Right ventricle myocardium inferior (tissue), 1 donor: Measurements from ENCODE around the gene TCTN1. TPM values are rescaled to one million over a fixed set of nuclear protein-coding genes. Genes with fewer than 3 reads are reported as not detected.
"Not testable (repeated sequence)": the region's sequence is repeated elsewhere in the genome, so short reads cannot be mapped to it uniquely, and the experiment has no call there.

Source experiments
- ATAC-seq: fragments of 200-7000 bp; cut with Tn5 transposase; one replicate; pipeline ENCODE4 v1.9.1; 2020; ENCODE audit warnings: mild to moderate bottlenecking, moderate library complexity
- DNase-seq: peaks from one replicate; pipeline ENCODE4 v3.0.0; 2021; ENCODE audit errors: missing footprints
- intact Hi-C: fragments of 100-400 bp; cut with DNase I; formaldehyde crosslinking; loops from one replicate; pipeline ENCODE4 v1.11.0; 2022
- long read RNA-seq: library from polyadenylated mRNA; unstranded; transcript quantifications from one replicate; pipeline ENCODE4 v2.0.0, GENCODE V29; 2021
- total RNA-seq: library from RNA; stranded (reverse); fragmentation: NEBNext Ultra II Directional; extraction: Animal tissue kit (Norgen Biotek cat#: 25700); gene quantifications from one replicate; pipeline ENCODE4 v1.2.1, GENCODE V29; 2021
- donor health status: DM: no; HTN: yes; CAD: no; lungs with severe emphysema.

TCTN1 gene
- 26.9 TPM for total RNA-seq
- long read RNA-seq, partial matches to known transcripts = 2 of 13 reads
- long read RNA-seq, other reads (novel, unspliced or antisense) = 6 of 13 reads

- peak; percentile 99 for ATAC-seq
These were observed at the start of gene TCTN1 for GRCh38 chr12:110613771-110614684. TCTN1 (plus strand) TSS chr12:110614129; CDS start chr12:110614183, 54 bp downstream.

GRCh38 chr12:110564471-110564991 is 49.4 kb upstream of the TCTN1 start:
- DNase-seq (no peak), ATAC-seq (peak; percentile 40)
- intact Hi-C loops = loop anchor here (2.0 kb wide), 1 partner anchor 14 kb away; no protein-coding TSS in a partner anchor

More at GRCh38 chr12:110613771-110614684, at the start of gene TCTN1:
- peak; percentile 99 for DNase-seq
- intact Hi-C loops = loop anchor here (2.0 to 5.0 kb wide), 2 partner anchors 27 to 83 kb away; no protein-coding TSS in a partner anchor

GRCh38 chr12:110565894-110566871 is 47.7 kb upstream of the TCTN1 start:
- intact Hi-C loops = loop anchor here (2.0 kb wide), 1 partner anchor 13 kb away; no protein-coding TSS in a partner anchor
- DNase-seq (no peak), ATAC-seq (no peak)

- ATAC-seq = no peak
- DNase-seq = no peak
- intact Hi-C loops = no loop called here
These were observed 46.9 kb upstream of the TCTN1 start for GRCh38 chr12:110566993-110567392.

- ATAC-seq = no peak
- no peak for DNase-seq
- intact Hi-C loops = no loop called here
These were observed 45.2 kb upstream of the TCTN1 start for GRCh38 chr12:110568752-110569151.

GRCh38 chr12:110569838-110570237 is 44.1 kb upstream of the TCTN1 start:
- ATAC-seq, intact Hi-C loops, DNase-seq: not testable (repeated sequence)

GRCh38 chr12:110570798-110571197 is 43.1 kb upstream of the TCTN1 start:
- DNase-seq, ATAC-seq, intact Hi-C loops: not testable (repeated sequence)

GRCh38 chr12:110574044-110574443 is 39.9 kb upstream of the TCTN1 start:
- intact Hi-C loops = no loop called here
- ATAC-seq = no peak
- DNase-seq = no peak

GRCh38 chr12:110574717-110575230 is 39.2 kb upstream of the TCTN1 start:
- intact Hi-C loops, ATAC-seq, DNase-seq: not testable (repeated sequence)

GRCh38 chr12:110575326-110575725 is 38.6 kb upstream of the TCTN1 start:
- intact Hi-C loops = no loop called here
- DNase-seq (no peak), ATAC-seq (peak; percentile 73)

- no peak for ATAC-seq
These were observed 37.4 kb upstream of the TCTN1 start for GRCh38 chr12:110576504-110576903.

GRCh38 chr12:110577864-110578693 is 35.9 kb upstream of the TCTN1 start:
- intact Hi-C loops = loop anchor here (2.0 kb wide), 1 partner anchor 13 kb away; no protein-coding TSS in a partner anchor
- DNase-seq = no peak
- ATAC-seq = no peak

More at GRCh38 chr12:110576504-110576903, 37.4 kb upstream of the TCTN1 start:
- no peak for DNase-seq
- intact Hi-C loops = no loop called here

GRCh38 chr12:110578694-110579534 is 35.0 kb upstream of the TCTN1 start:
- intact Hi-C loops = loop anchor here (2.0 kb wide), 1 partner anchor 14 kb away; no protein-coding TSS in a partner anchor
- ATAC-seq (no peak), DNase-seq (no peak)

GRCh38 chr12:110579535-110580253 is 34.2 kb upstream of the TCTN1 start:
- ATAC-seq = no peak
- intact Hi-C loops = loop anchor here (2.0 kb wide), 1 partner anchor 15 kb away; no protein-coding TSS in a partner anchor
- DNase-seq = no peak

- DNase-seq (no peak), ATAC-seq (no peak)
- intact Hi-C loops = no loop called here
These were observed 32.0 kb upstream of the TCTN1 start for GRCh38 chr12:110581931-110582275.
